ENCODE data around the gene RALY. TPM values are rescaled to one million over a fixed set of nuclear protein-coding genes. Genes with fewer than 3 reads are reported as not detected.
"Not testable (repeated sequence)": the region's sequence is repeated elsewhere in the genome, so short reads cannot be mapped to it uniquely, and the experiment has no call there.

Gene RALY
- total RNA-seq, 1 donor from 2014 or later: 153 TPM

DNA sequence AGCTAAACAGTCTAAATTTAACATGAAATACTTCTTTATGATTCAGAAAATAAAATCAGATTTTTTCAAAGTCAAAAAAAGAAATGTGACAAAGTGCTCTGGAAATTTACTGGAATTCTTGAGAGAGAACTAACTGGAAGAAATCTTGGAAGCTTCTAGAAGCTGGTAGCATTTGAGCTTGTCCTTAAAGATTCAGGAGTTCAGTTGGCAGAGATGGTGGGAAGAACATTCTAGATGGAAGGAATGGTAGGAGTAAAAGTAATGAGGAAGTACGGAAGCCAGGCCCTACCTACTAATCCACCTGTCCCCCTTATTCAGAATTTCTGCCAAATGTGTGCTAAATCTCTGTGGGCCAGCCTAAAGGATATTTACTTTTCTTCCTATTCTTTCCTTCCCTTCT lies 21.2 kb downstream of the RALY start:
- H3K36me3 Mint-ChIP-seq (ENCODE audit: low read depth): peaks cover 5% of the 10 kb centered on the region
- no peak for DNase-seq

DNA sequence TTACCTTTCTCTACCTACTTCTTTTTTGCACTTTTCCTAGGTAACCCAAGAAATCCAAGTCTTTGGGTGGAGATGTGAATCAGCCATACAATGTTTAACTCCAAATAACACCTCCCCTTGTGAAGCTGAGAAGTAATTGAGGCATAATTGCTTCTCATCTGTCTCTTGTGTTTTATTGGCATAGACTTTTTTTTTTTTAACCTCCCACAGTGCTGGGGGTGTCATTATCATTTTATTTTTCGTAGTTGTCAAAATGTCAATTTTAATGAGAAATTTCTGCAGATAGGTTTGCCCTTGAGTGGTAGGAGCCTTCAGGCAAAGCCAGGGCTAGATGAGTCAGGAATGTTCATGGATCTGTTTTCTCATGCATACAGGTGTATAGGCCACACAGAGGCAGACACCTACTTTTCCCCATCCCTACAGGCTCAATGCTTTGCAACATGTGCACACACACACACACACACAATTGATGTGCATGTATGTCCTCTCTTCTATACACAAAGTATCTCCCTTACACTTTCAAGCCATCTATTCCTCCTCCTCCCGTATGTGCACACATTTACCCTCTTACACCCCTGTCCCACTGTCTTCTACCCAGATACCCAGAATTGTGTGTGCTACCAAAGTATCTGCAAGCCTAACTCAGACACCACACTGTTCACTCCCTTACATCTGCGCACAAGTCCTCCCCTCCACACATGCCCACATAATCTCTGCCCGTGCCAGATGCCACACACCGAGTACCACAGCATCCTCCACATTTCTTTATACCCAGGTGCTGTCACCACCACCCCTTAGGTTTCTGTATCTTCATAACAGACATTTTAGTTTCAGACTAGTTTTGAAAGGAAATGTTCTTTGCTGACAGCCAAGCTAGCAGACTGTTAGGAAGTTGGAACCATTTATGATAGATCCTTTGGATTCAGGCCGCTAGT lies 22.0 kb downstream of the RALY start:
- Mint-ChIP-seq H3K27ac (peak overlapping the region; percentile 1), H3K4me3 (no peak overlapping the region), H3K9me3 (no peaks in the 10 kb centered on the region), H3K27me3 (no peaks in the 10 kb centered on the region), H3K4me1 (peaks cover 58% of the 10 kb centered on the region), H3K36me3 (ENCODE audit: low read depth) (peaks cover 5% of the 10 kb centered on the region)
- intact Hi-C loops (cut with micrococcal nuclease): no loop called here
- no peak for DNase-seq

More for the DNA sequence above, 21.2 kb downstream of the RALY start:
- Mint-ChIP-seq H3K4me1 (peaks cover 62% of the 10 kb centered on the region), H3K27me3 (no peaks in the 10 kb centered on the region), H3K9me3 (no peaks in the 10 kb centered on the region), H3K4me3 (no peak overlapping the region), H3K27ac (no peak overlapping the region)
- intact Hi-C loops (cut with micrococcal nuclease): no loop called here

DNA sequence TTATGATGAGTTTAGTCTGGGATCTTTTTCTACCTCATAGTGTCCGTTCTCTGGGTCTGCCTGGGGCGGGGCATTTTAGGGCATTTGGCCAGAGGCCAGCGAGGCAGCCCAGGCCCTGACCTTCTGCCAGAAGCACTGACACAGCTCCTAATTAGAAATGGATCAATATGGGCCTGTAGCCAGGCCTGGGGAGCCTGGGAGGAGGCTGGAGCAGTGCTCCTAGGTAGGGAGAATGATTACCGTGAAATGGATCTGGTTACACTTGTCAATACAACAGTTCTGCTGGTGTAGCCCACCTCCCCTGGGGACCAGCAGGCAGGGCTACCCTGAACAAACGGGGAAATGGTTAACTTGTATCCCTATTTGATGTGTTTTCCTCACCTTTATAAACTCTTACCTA lies 23.0 kb downstream of the RALY start:
- Mint-ChIP-seq H3K27ac (no peak overlapping the region), H3K4me1 (peaks cover 57% of the 10 kb centered on the region), H3K9me3 (no peaks in the 10 kb centered on the region), H3K36me3 (ENCODE audit: low read depth) (peaks cover 5% of the 10 kb centered on the region), H3K27me3 (no peaks in the 10 kb centered on the region), H3K4me3 (no peak overlapping the region)
- no peak for DNase-seq
- intact Hi-C loops (cut with micrococcal nuclease): no loop called here

DNA sequence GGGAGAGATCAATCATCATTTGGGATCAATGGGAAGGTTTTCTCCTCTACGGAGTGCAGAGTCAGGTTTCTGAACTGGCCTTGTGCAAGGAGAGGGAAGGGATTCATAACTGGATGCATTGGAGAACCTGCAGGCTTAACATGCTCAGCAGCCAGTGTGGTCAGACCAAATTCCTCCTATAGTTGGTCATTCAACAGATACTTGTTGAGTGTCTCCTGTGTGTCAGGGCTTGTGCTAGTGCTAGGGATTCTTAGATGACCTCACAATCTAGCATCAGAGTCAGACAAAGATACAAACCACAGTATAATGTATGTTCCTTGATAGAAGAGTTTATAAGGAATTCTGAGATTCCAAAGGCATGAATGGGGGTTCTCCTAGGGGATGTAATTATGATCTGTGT lies 23.9 kb downstream of the RALY start:
- Mint-ChIP-seq H3K36me3 (ENCODE audit: low read depth) (peaks cover under 1% of the 10 kb centered on the region), H3K9me3 (no peaks in the 10 kb centered on the region), H3K4me1 (peaks cover 58% of the 10 kb centered on the region), H3K4me3 (no peak overlapping the region), H3K27me3 (no peaks in the 10 kb centered on the region), H3K27ac (no peak overlapping the region)
- intact Hi-C loops (cut with micrococcal nuclease): no loop called here
- DNase-seq: no peak

DNA sequence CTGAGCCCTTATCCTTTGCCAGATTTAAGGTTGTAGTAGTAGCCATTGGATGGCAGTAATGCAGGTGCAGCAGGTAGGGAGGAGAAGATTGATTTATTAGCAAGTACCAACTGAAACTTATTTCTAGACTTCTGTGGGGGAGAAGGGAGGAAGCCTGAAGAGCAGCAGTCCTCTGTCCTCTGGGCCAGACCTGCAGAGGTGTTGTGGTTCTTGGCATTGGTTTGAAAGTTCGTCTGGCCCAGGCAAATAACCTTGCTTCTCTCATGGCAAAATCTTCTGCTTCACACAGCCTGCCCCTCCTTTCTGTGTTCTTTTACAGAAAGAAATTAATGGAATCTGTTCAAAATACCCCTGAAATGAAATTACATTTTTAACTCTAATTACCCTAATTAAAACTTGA lies 24.5 kb downstream of the RALY start:
- no peak overlapping the region for H3K4me3 Mint-ChIP-seq
- no peak overlapping the region for H3K27ac Mint-ChIP-seq
- intact Hi-C loops (cut with micrococcal nuclease): no loop called here
- DNase-seq: no peak
- no peaks in the 10 kb centered on the region for H3K9me3 Mint-ChIP-seq
- H3K4me1 Mint-ChIP-seq: peaks cover 60% of the 10 kb centered on the region
- no peaks in the 10 kb centered on the region for H3K27me3 Mint-ChIP-seq
- no peaks in the 10 kb centered on the region for H3K36me3 Mint-ChIP-seq (ENCODE audit: low read depth)

DNA sequence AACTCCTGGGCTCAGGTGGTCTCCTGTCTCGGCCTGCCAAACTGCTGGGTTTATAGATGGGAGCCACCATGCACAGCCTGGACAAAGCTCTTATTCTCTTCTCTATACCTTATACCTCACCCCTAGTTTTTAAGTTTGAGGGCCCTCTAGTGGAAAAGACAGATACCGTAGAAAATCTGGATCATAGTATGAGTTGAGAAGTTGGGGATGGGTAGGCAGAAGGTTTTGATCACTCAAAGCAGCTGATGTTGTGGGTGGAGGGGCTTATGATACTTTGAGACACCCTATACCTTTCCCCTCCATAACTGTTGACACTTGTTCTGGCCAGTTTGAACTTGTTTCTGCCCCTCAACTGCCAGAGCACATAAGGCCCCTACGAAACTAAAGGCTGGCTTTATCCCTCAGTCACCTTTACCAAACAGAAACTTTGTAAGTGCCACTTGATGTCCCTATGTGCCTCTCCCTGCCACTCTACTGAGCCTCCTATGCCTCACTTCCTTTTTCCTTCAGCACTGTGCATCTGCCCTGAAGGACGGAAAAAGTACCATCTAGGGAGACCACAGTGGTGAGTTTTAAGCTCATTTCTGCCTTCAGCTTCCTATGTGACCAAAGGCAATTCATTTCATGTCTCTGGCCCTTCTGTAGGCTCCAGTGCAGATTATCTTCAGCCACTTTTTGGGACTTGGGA lies 28.6 kb downstream of the RALY start:
- Mint-ChIP-seq H3K4me1 (peaks cover 36% of the 10 kb centered on the region), H3K4me3 (no peak overlapping the region), H3K9me3 (no peaks in the 10 kb centered on the region), H3K27me3 (no peaks in the 10 kb centered on the region), H3K27ac (peak overlapping the region; percentile 56), H3K36me3 (ENCODE audit: low read depth) (no peaks in the 10 kb centered on the region)
- intact Hi-C loops (cut with micrococcal nuclease): loop anchor here (10.0 kb wide), 1 partner anchor 77 kb away; no protein-coding TSS in a partner anchor
- peak; percentile 67 for DNase-seq

DNA sequence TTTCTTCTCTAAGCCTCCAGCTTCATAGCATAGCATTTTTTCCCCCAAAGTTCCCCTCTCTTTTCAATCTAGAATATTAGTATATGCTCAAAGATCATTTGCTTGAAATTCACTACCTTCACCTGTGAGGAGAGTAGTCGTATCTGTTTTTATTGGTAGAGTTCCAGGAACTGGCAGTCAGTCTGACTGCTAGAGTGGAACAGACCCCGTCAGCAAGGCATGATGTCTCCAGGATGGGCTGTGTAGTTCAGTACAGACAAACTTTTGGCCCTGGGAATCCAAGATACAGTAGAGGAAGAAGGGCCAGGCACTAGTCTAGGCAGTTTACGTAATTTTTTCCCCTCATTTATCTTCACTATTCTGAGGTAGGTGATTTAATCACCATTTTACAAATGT lies 29.1 kb downstream of the RALY start:
- H3K27ac Mint-ChIP-seq: peak overlapping the region; percentile 56
- H3K4me3 Mint-ChIP-seq: no peak overlapping the region
- H3K9me3 Mint-ChIP-seq: no peaks in the 10 kb centered on the region
- peaks cover 36% of the 10 kb centered on the region for H3K4me1 Mint-ChIP-seq
- no peak for DNase-seq
- H3K27me3 Mint-ChIP-seq: no peaks in the 10 kb centered on the region
- H3K36me3 Mint-ChIP-seq (ENCODE audit: low read depth): no peaks in the 10 kb centered on the region
- intact Hi-C loops (cut with micrococcal nuclease): loop anchor here (10.0 kb wide), 1 partner anchor 78 kb away; no protein-coding TSS in a partner anchor

DNA sequence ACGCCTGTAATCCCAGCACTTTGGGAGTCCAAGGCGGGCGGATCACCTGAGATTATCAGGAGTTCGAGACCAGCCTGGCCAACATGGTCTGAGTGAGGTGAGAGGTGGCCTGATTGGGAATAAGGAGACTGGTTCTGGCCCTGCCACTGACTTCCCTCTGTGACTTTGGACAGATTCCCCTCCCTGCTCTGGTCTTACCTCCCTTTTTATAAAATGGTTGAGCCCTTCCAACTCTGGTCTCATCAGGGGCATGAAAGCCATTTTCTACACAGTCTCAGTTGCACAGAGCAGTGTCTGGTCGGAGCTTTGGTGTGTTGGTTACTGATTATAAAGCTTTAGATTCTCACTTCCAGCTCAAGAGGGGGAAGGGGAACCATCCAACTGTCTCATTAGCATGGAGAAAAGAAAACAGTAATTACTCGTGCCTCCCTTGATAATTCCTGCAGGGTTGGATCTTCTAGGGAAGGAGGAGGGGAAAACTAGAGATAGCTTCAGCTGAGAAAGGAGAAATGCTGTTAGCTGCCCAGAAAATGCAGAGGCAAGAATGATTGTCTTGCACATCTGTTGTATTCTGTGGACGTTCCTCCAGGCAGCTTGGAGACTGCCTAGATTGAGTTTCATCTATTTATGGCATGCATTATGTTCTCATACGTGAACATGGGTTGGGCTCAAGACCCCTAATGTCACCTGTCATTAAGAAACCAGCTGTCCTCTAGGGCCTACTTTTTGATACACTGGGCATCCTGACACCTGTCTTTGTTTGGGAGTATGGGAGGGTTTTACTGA lies 30.4 kb downstream of the RALY start:
- Mint-ChIP-seq H3K36me3 (ENCODE audit: low read depth) (no peaks in the 10 kb centered on the region), H3K27ac (no peak overlapping the region), H3K4me1 (peaks cover 38% of the 10 kb centered on the region), H3K27me3 (no peaks in the 10 kb centered on the region), H3K4me3 (no peak overlapping the region), H3K9me3 (no peaks in the 10 kb centered on the region)
- intact Hi-C loops (cut with micrococcal nuclease): loop anchor here (10.0 kb wide), 1 partner anchor 79 kb away; no protein-coding TSS in a partner anchor
- no peak for DNase-seq

DNA sequence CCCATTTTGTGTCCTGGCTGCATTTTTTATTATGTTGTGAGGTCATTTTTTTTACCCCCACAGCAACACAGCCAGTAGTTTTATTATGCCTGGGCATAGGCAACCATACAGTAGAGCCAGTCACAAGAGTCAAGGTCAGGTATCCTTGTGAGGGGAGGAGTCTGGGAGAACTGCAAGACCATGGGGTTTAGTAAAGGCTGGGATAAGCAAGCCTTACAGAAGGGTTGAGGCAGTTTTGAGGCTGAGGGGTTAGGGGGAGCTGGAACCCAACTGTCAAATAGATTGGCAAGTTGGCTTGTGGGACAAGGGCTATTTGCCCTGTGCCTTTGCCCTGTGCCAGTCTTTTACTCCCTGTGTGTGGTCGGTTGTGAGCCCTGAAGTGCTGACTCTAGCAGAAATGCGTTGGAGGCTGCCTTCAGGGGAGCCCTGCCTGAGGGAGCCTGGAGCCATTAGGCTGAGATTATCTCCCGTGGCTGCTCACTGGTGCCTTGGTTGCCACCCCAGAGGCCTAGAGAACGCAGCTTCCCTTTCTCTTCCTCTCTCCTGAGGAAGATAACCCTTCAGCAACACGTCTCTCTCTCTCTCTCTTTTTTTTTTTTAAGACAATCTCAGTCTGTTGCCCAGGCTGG lies 31.1 kb downstream of the RALY start:
- Mint-ChIP-seq H3K27ac (peak overlapping the region; percentile 10), H3K27me3 (no peaks in the 10 kb centered on the region), H3K9me3 (no peaks in the 10 kb centered on the region), H3K4me1 (peaks cover 38% of the 10 kb centered on the region), H3K36me3 (ENCODE audit: low read depth) (no peaks in the 10 kb centered on the region), H3K4me3 (no peak overlapping the region)
- intact Hi-C loops (cut with micrococcal nuclease): loop anchor here (10.0 kb wide), 1 partner anchor 80 kb away; no protein-coding TSS in a partner anchor
- no peak for DNase-seq

DNA sequence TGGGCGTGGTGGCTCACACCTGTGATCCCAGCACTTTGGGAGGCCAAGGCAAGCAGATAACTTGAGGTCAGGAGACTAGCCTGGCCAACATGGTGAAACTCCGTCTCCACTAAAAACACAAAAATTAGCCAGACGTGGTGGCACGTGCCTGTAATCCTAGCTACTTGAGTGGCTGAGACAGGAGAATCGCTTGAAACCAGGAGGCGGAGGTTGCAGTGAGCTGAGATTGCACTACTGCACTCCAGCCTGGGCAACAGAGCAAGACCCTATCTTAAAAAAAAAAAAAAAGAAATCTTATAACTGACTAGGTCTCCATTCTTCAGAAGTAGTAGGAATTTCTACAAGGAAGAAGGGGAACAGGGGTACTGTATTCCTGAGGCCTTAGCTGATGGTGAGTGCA lies 34.3 kb downstream of the RALY start:
- peaks cover 24% of the 10 kb centered on the region for H3K4me1 Mint-ChIP-seq
- DNase-seq; H3K4me3 Mint-ChIP-seq; H3K27me3 Mint-ChIP-seq; H3K27ac Mint-ChIP-seq; H3K36me3 Mint-ChIP-seq (ENCODE audit: low read depth); H3K9me3 Mint-ChIP-seq: not testable (repeated sequence)
- intact Hi-C loops (cut with micrococcal nuclease): loop anchor here (10.0 kb wide), 1 partner anchor 83 kb away; no protein-coding TSS in a partner anchor

DNA sequence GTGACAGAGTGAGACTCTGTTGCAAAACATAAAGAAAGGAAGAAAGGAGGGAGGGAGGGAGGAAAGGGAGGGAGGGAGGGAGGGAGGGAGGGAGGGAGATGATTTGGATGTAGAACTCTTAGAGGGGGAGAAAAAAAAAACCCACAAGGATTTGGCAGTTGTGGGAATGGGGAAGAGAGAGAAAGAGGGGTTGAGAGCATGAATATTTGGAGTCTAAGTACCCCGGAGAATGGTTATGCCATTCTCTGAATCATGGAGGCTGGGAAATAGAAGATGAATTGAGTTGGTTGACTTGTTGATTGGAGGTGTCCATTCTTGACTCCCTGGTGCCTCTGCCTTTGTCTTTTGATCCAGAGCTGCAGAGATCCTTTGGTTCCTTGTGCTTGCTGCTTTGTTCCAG lies 35.7 kb downstream of the RALY start:
- Mint-ChIP-seq H3K27me3 (no peaks in the 10 kb centered on the region), H3K9me3 (no peaks in the 10 kb centered on the region), H3K4me1 (peaks cover 23% of the 10 kb centered on the region), H3K4me3 (no peak overlapping the region), H3K36me3 (ENCODE audit: low read depth) (peaks cover 19% of the 10 kb centered on the region), H3K27ac (no peak overlapping the region)
- intact Hi-C loops (cut with micrococcal nuclease): loop anchor here (10.0 kb wide), 1 partner anchor 85 kb away; no protein-coding TSS in a partner anchor
- DNase-seq: no peak

DNA sequence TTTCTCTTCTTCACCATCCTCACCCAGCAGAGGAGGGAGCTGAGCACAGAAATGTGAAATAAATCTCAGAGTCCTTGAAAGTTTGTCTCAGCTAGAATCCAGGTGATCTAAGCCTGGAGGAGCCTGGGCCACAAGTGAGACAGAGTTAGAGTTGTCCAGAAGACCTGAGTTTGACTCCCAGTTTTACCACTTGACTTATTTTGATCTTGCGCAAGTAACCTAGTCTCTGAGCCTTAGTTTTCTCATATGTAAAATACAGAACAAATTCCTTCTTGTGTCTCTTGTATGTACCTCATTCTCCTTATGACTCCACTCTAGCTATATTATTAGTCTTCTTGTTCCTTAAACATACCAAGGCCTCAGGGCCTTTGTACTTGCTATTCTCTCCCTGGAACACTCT lies 36.7 kb downstream of the RALY start:
- H3K36me3 Mint-ChIP-seq (ENCODE audit: low read depth): peaks cover 22% of the 10 kb centered on the region
- intact Hi-C loops (cut with micrococcal nuclease): no loop called here
- peaks cover 27% of the 10 kb centered on the region for H3K4me1 Mint-ChIP-seq
- no peak overlapping the region for H3K27ac Mint-ChIP-seq
- no peak overlapping the region for H3K4me3 Mint-ChIP-seq
- no peaks in the 10 kb centered on the region for H3K27me3 Mint-ChIP-seq
- H3K9me3 Mint-ChIP-seq: no peaks in the 10 kb centered on the region
- DNase-seq: no peak

DNA sequence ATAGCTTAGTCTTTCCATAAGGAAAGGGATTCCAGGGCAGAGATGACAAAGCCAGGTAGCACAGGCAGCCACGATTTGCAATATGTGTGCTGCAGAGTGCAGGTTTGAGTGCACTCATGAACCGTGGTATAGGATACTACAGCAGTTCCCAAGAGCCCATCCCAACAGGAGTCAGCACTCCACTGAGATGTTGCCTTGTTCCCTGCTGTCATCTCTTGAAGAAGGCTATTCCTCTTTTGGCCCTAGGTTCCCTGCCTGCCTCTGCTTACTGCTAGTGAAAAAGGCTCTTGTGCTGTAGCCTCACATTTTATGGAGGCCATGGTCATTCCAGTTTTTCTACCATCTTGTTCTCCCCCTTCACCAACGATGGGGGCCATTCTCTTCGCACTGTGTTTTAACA lies 40.2 kb downstream of the RALY start:
- no peak overlapping the region for H3K4me3 Mint-ChIP-seq
- intact Hi-C loops (cut with micrococcal nuclease): no loop called here
- H3K27me3 Mint-ChIP-seq: no peaks in the 10 kb centered on the region
- DNase-seq: no peak
- no peak overlapping the region for H3K27ac Mint-ChIP-seq
- H3K9me3 Mint-ChIP-seq: no peaks in the 10 kb centered on the region
- peaks cover 38% of the 10 kb centered on the region for H3K4me1 Mint-ChIP-seq
- H3K36me3 Mint-ChIP-seq (ENCODE audit: low read depth): peaks cover 24% of the 10 kb centered on the region
